GM19043 (cell line): ENCODE results near the gene RPH3AL.

Experiments used
- ATAC-seq: cut with Tn5 transposase; IDR thresholded peaks from one replicate; pipeline ENCODE4 v1.9.1; 2021; ENCODE audit warnings: low read depth; ENCODE audit not compliant: unreplicated experiment

RPH3AL gene

GRCh38 chr17:354651-355556, 2.3 kb upstream of the RPH3AL start:
- ATAC-seq, result no peak

- no peak for ATAC-seq
Measured at GRCh38 chr17:353838-354234, 1.2 kb upstream of the RPH3AL start.

GRCh38 chr17:353213-353837, 718 bp upstream of the RPH3AL start:
- no peak for ATAC-seq

GRCh38 chr17:351875-352420, 659 bp downstream of the RPH3AL start:
- ATAC-seq, result no peak

GRCh38 chr17:351449-351738, 1.2 kb downstream of the RPH3AL start:
- ATAC-seq, result no peak

GRCh38 chr17:350706-351448, 1.7 kb downstream of the RPH3AL start:
- no peak for ATAC-seq

- ATAC-seq, result no peak
Measured at GRCh38 chr17:349666-350065, 2.9 kb downstream of the RPH3AL start.

- no peak for ATAC-seq
Measured at GRCh38 chr17:348692-349425, 3.7 kb downstream of the RPH3AL start.

- ATAC-seq, result no peak
Measured at GRCh38 chr17:348012-348411, 4.6 kb downstream of the RPH3AL start.

- ATAC-seq, result no peak
Measured at GRCh38 chr17:347309-347899, 5.2 kb downstream of the RPH3AL start.

- ATAC-seq, result no peak
Measured at GRCh38 chr17:345992-346785, 6.4 kb downstream of the RPH3AL start.

- ATAC-seq, result no peak
Measured at GRCh38 chr17:345261-345660, 7.3 kb downstream of the RPH3AL start.

GRCh38 chr17:343875-344752, 8.5 kb downstream of the RPH3AL start:
- ATAC-seq, result no peak

- ATAC-seq, result no peak
Measured at GRCh38 chr17:343211-343610, 9.4 kb downstream of the RPH3AL start.

- no peak for ATAC-seq
Measured at GRCh38 chr17:340074-340473, 12.5 kb downstream of the RPH3AL start.

- no peak for ATAC-seq
Measured at GRCh38 chr17:339193-340061, 13.2 kb downstream of the RPH3AL start.

GRCh38 chr17:338442-339192, 14.0 kb downstream of the RPH3AL start:
- no peak for ATAC-seq
